DOHH2 (cell line): Measurements from ENCODE around the gene SH3RF3.

Experiments used
- H3F3A ChIP-seq: fragments of 200-600 bp; sonication (generic), shearing (Covaris generic); 2 replicates; pipeline ENCODE4 v1.6.0; 2016; ENCODE audit warnings: antibody characterized with exemption, mild to moderate bottlenecking; ENCODE audit not compliant: control insufficient read depth, insufficient read depth
- H3K27ac ChIP-seq: fragments of 200-600 bp; sonication (generic); 2 replicates; pipeline ENCODE4 v1.5.1; 2014; ENCODE audit warnings: low read depth, mild to moderate bottlenecking, low read length, moderate library complexity
- H3K27me3 ChIP-seq: fragments of 200-600 bp; sonication (generic); 2 replicates; pipeline ENCODE4 v1.6.1; 2014; ENCODE audit warnings: mild to moderate bottlenecking, low read length, mixed read lengths; ENCODE audit not compliant: control insufficient read depth
- H3K36me3 ChIP-seq: fragments of 200-600 bp; sonication (generic); 2 replicates; pipeline ENCODE4 v1.6.1; 2014; ENCODE audit warnings: mild to moderate bottlenecking, low read length, moderate library complexity, mixed read lengths; ENCODE audit not compliant: control insufficient read depth
- H3K4me1 ChIP-seq: fragments of 200-600 bp; sonication (generic); 2 replicates; pipeline ENCODE4 v1.6.1; 2014; ENCODE audit warnings: mild to moderate bottlenecking, low read length, mixed read lengths; ENCODE audit not compliant: control insufficient read depth
- H3K4me2 ChIP-seq: fragments of 200-600 bp; sonication (generic); 2 replicates; pipeline ENCODE4 v1.6.0; 2014; ENCODE audit warnings: mild to moderate bottlenecking, low read length, moderate library complexity
- H3K4me3 ChIP-seq: fragments of 200-600 bp; sonication (generic); 2 replicates; pipeline ENCODE4 v1.5.1; 2014; ENCODE audit warnings: mild to moderate bottlenecking, low read length, mixed read lengths
- H3K79me2 ChIP-seq: fragments of 200-600 bp; sonication (generic); 2 replicates; pipeline ENCODE4 v1.6.1; 2014; ENCODE audit warnings: mild to moderate bottlenecking, low read length, mixed read lengths; ENCODE audit not compliant: control insufficient read depth
- H3K9me2 ChIP-seq: fragments of 200-600 bp; sonication (generic); replicated peaks from 2 replicates; pipeline ENCODE4 v1.6.1; 2014; ENCODE audit warnings: mild to moderate bottlenecking, low read length, mixed read lengths; ENCODE audit not compliant: control insufficient read depth
- H3K9me3 ChIP-seq: fragments of 200-600 bp; sonication (generic); 2 replicates; pipeline ENCODE4 v1.6.1; 2014; ENCODE audit warnings: antibody characterized with exemption, low read length, mixed read lengths; ENCODE audit not compliant: control insufficient read depth, insufficient read depth
- H4K20me1 ChIP-seq: fragments of 200-600 bp; sonication (generic); 2 replicates; pipeline ENCODE4 v1.6.0; 2014; ENCODE audit warnings: low read depth, mild to moderate bottlenecking, antibody characterized with exemption, low read length, moderate library complexity; ENCODE audit not compliant: control insufficient read depth, insufficient read depth
- CTCF ChIP-seq: fragments of 200-600 bp; sonication (generic); IDR thresholded peaks from one replicate; pipeline ENCODE4 v1.5.1; 2014; ENCODE audit warnings: antibody characterized with exemption, mild to moderate bottlenecking, low read depth, low read length; ENCODE audit not compliant: poor library complexity, severe bottlenecking
- EZH2phosphoT487 ChIP-seq: fragments of 200-600 bp; sonication (generic); IDR thresholded peaks from 2 replicates; pipeline ENCODE4 v1.6.1; 2017; ENCODE audit warnings: borderline replicate concordance, mild to moderate bottlenecking, antibody characterized with exemption, low read length, moderate library complexity, mixed read lengths

The SH3RF3 gene

GRCh38 chr2:109312902-109313301, 183.9 kb downstream of the SH3RF3 start:
- no peaks in the 10 kb centered on the region for H3K4me1 ChIP-seq
- no peak overlapping the region for H3K27ac ChIP-seq

GRCh38 chr2:109313343-109313742, 184.3 kb downstream of the SH3RF3 start:
- H3K27me3 ChIP-seq, result no peaks in the 10 kb centered on the region

More at GRCh38 chr2:109312902-109313301, 183.9 kb downstream of the SH3RF3 start:
- Histone ChIP-seq H3K9me2 (no peaks in the 10 kb centered on the region), H3K9me3 (no peaks in the 10 kb centered on the region), H3K36me3 (no peaks in the 10 kb centered on the region), H3K4me3 (no peak overlapping the region), H3K4me2 (no peak overlapping the region), H3K27me3 (no peaks in the 10 kb centered on the region), H3K79me2 (no peaks in the 10 kb centered on the region), H3F3A (no peaks in the 10 kb centered on the region), H4K20me1 (no peaks in the 10 kb centered on the region)
- no peak for TF ChIP-seq CTCF
- TF ChIP-seq EZH2phosphoT487, result no peak

GRCh38 chr2:109316091-109316490, 187.1 kb downstream of the SH3RF3 start:
- Histone ChIP-seq H3F3A (no peaks in the 10 kb centered on the region), H4K20me1 (no peaks in the 10 kb centered on the region), H3K27me3 (no peaks in the 10 kb centered on the region), H3K9me3 (no peaks in the 10 kb centered on the region), H3K4me2 (no peak overlapping the region), H3K4me3 (no peak overlapping the region), H3K4me1 (no peaks in the 10 kb centered on the region), H3K27ac (no peak overlapping the region), H3K36me3 (no peaks in the 10 kb centered on the region), H3K9me2 (no peaks in the 10 kb centered on the region), H3K79me2 (no peaks in the 10 kb centered on the region)
- TF ChIP-seq EZH2phosphoT487 (no peak), CTCF (no peak)

More at GRCh38 chr2:109313343-109313742, 184.3 kb downstream of the SH3RF3 start:
- Histone ChIP-seq H3K9me3 (no peaks in the 10 kb centered on the region), H3K36me3 (no peaks in the 10 kb centered on the region), H3K4me2 (no peak overlapping the region), H3F3A (no peaks in the 10 kb centered on the region), H3K4me3 (no peak overlapping the region), H3K4me1 (no peaks in the 10 kb centered on the region), H3K27ac (no peak overlapping the region), H3K79me2 (no peaks in the 10 kb centered on the region), H4K20me1 (no peaks in the 10 kb centered on the region), H3K9me2 (no peaks in the 10 kb centered on the region)
- TF ChIP-seq CTCF, result no peak
- TF ChIP-seq EZH2phosphoT487, result no peak
